ENCODE measurements around the gene ARHGEF37.

- no peak for TF ChIP-seq CTCF (conservative IDR thresholded peaks at IDR 0.05 in 1 of 2, IDR thresholded peaks at IDR 0.05 in 1 of 2; ENCODE audit: low read depth in 1 of 2, low read length in 2 of 2)
- no peak for TF ChIP-seq EZH2 (IDR thresholded peaks at IDR 0.05; ENCODE audit: low read length, missing control alignments)
Observed at GRCh38 chr5:149622466-149622865, 41.2 kb downstream of the ARHGEF37 start.

Measured in fibroblast of lung (primary cell).